Trophoblast cell (in vitro differentiated cells and primary cell): ENCODE measurements around the gene MAN1A1.
"Not testable (repeated sequence)": the region's sequence is repeated elsewhere in the genome, so short reads cannot be mapped to it uniquely, and the experiment has no call there.

Experiments
- DNase-seq, 2 donors: peaks; one replicate each; pipeline ENCODE4 v3.0.0-alpha.2; 2016
- H2AFZ ChIP-seq: 2 replicates; pipeline ENCODE4 v1.6.1; 2013; ENCODE audit warnings: low read length, moderate library complexity, mild to moderate bottlenecking; ENCODE audit not compliant: insufficient read depth, poor library complexity
- H2AK5ac ChIP-seq: 2 replicates; pipeline ENCODE4 v1.6.1; 2013; ENCODE audit warnings: mild to moderate bottlenecking, low read length
- H2BK120ac ChIP-seq: 2 replicates; pipeline ENCODE4 v1.6.1; 2013; ENCODE audit warnings: low read length, mild to moderate bottlenecking, moderate library complexity; ENCODE audit not compliant: insufficient read depth, poor library complexity
- H2BK12ac ChIP-seq: 2 replicates; pipeline ENCODE4 v1.6.1; 2013; ENCODE audit warnings: mild to moderate bottlenecking, low read length, moderate library complexity
- H2BK5ac ChIP-seq: 2 replicates; pipeline ENCODE4 v1.6.1; 2013; ENCODE audit warnings: low read length, low read depth, moderate library complexity, mild to moderate bottlenecking; ENCODE audit not compliant: poor library complexity
- H3K14ac ChIP-seq: 2 replicates; pipeline ENCODE4 v1.6.1; 2013; ENCODE audit warnings: mild to moderate bottlenecking, low read length
- H3K18ac ChIP-seq: 2 replicates; pipeline ENCODE4 v1.6.1; 2013; ENCODE audit warnings: mild to moderate bottlenecking, low read length
- H3K23ac ChIP-seq: 2 replicates; pipeline ENCODE4 v1.6.1; 2013; ENCODE audit warnings: low read length
- H3K27ac ChIP-seq: 2 replicates; pipeline ENCODE4 v1.5.1; 2013; ENCODE audit warnings: low read depth, mild to moderate bottlenecking, inconsistent platforms, low read length, moderate library complexity
- H3K27me3 ChIP-seq: 2 replicates; pipeline ENCODE4 v1.6.1; 2013; ENCODE audit warnings: inconsistent platforms, mild to moderate bottlenecking, low read length, moderate library complexity; ENCODE audit not compliant: insufficient read depth
- H3K36me3 ChIP-seq, 2 experiments: 1 replicate in 1 of 2; 2 replicates in 1 of 2; pipeline ENCODE4 v1.6.1; 2013; ENCODE audit warnings: low read length in 2 of 2, mild to moderate bottlenecking in 2 of 2, moderate library complexity in 1 of 2; ENCODE audit not compliant: insufficient read depth in 2 of 2, control insufficient read depth in 1 of 2
- H3K4ac ChIP-seq: 2 replicates; pipeline ENCODE4 v1.6.1; 2013; ENCODE audit warnings: low read depth, mild to moderate bottlenecking, low read length, moderate library complexity
- H3K4me1 ChIP-seq, 2 experiments: 1 replicate in 1 of 2; 2 replicates in 1 of 2; pipeline ENCODE4 v1.6.1; 2013; ENCODE audit warnings: low read length in 2 of 2, mild to moderate bottlenecking in 2 of 2, moderate library complexity in 1 of 2; ENCODE audit not compliant: insufficient read depth in 2 of 2, control insufficient read depth in 1 of 2
- H3K4me2 ChIP-seq: 2 replicates; pipeline ENCODE4 v1.6.1; 2013; ENCODE audit warnings: inconsistent platforms, mild to moderate bottlenecking, low read length, moderate library complexity
- H3K4me3 ChIP-seq: 2 replicates; pipeline ENCODE4 v1.5.1; 2013; ENCODE audit warnings: mild to moderate bottlenecking, low read depth, low read length, inconsistent platforms
- H3K79me1 ChIP-seq: one replicate; pipeline ENCODE4 v1.6.1; 2013; ENCODE audit warnings: low read length
- H3K79me2 ChIP-seq: 2 replicates; pipeline ENCODE4 v1.6.1; 2013; ENCODE audit warnings: low read length, mild to moderate bottlenecking; ENCODE audit not compliant: control insufficient read depth, insufficient read depth, poor library complexity
- H3K9ac ChIP-seq: 2 replicates; pipeline ENCODE4 v1.6.1; 2013; ENCODE audit warnings: mild to moderate bottlenecking, low read length
- H3K9me3 ChIP-seq: 2 replicates; pipeline ENCODE4 v1.6.1; 2013; ENCODE audit warnings: low read depth, mild to moderate bottlenecking, control low read depth, inconsistent platforms, low read length; ENCODE audit not compliant: insufficient read depth
- H4K12ac ChIP-seq: 2 replicates; pipeline ENCODE4 v1.6.1; 2013; ENCODE audit warnings: low read depth, mild to moderate bottlenecking, low read length, moderate library complexity
- H4K8ac ChIP-seq: 2 replicates; pipeline ENCODE4 v1.6.1; 2013; ENCODE audit warnings: low read depth, mild to moderate bottlenecking, low read length, moderate library complexity
- H4K91ac ChIP-seq: one replicate; pipeline ENCODE4 v1.6.1; 2013; ENCODE audit warnings: low read depth, mild to moderate bottlenecking, low read length, moderate library complexity
- WGBS: extraction: QIAGEN DNeasy Blood & Tissue Kit; methylation state at CpG from one replicate; pipeline ENCODE4 v1.1.7; 2013; ENCODE audit warnings: missing lambda C conversion rate; ENCODE audit not compliant: insufficient read length, insufficient coverage; ENCODE audit errors: extremely low coverage; 5-methylcytosine and 5-hydroxymethylcytosine counted together

The MAN1A1 gene

GRCh38 chr6:119384444-119384843 is 34.9 kb upstream of the MAN1A1 start:
- H3K9me3 ChIP-seq = no peaks in the 10 kb centered on the region
- no peak overlapping the region for H2BK5ac ChIP-seq
- no peak overlapping the region for H2BK12ac ChIP-seq
- H3K79me2 ChIP-seq = no peaks in the 10 kb centered on the region
- H2BK120ac ChIP-seq = no peak overlapping the region
- H3K4me3 ChIP-seq = no peak overlapping the region
- no peak overlapping the region for H4K12ac ChIP-seq
- no peak overlapping the region for H3K23ac ChIP-seq
- no peak overlapping the region for H3K18ac ChIP-seq
- H3K4ac ChIP-seq = no peak overlapping the region
- H3K27me3 ChIP-seq = no peaks in the 10 kb centered on the region
- no peaks in the 10 kb centered on the region for H3K79me1 ChIP-seq
- H3K14ac ChIP-seq = no peak overlapping the region
- H4K91ac ChIP-seq = no peak overlapping the region
- no peak overlapping the region for H2AFZ ChIP-seq
- no peaks in the 10 kb centered on the region for H3K4me1 ChIP-seq
- H2AK5ac ChIP-seq = no peak overlapping the region
- no peak for DNase-seq
- H4K8ac ChIP-seq = no peak overlapping the region
- no peak overlapping the region for H3K4me2 ChIP-seq
- H3K27ac ChIP-seq = no peak overlapping the region
- H3K9ac ChIP-seq = no peak overlapping the region
- H3K36me3 ChIP-seq = no peaks in the 10 kb centered on the region

- no peaks in the 10 kb centered on the region for H3K79me2 ChIP-seq
- H2AK5ac ChIP-seq = no peak overlapping the region
- H2BK120ac ChIP-seq = no peak overlapping the region
- H3K4me2 ChIP-seq = no peak overlapping the region
- no peak overlapping the region for H2BK5ac ChIP-seq
- no peaks in the 10 kb centered on the region for H3K79me1 ChIP-seq
- H3K4me1 ChIP-seq = no peaks in the 10 kb centered on the region
- H4K12ac ChIP-seq = no peak overlapping the region
- H3K9me3 ChIP-seq = no peaks in the 10 kb centered on the region
- no peak for DNase-seq
- H3K14ac ChIP-seq = no peak overlapping the region
- H3K27ac ChIP-seq = no peak overlapping the region
- no peak overlapping the region for H3K18ac ChIP-seq
- no peak overlapping the region for H4K91ac ChIP-seq
- no peaks in the 10 kb centered on the region for H3K36me3 ChIP-seq
- no peak overlapping the region for H2BK12ac ChIP-seq
- no peaks in the 10 kb centered on the region for H3K27me3 ChIP-seq
- H4K8ac ChIP-seq = no peak overlapping the region
- no peak overlapping the region for H3K4ac ChIP-seq
- H3K4me3 ChIP-seq = no peak overlapping the region
- peak overlapping the region; percentile 48 for H3K23ac ChIP-seq
- no peak overlapping the region for H2AFZ ChIP-seq
- no peak overlapping the region for H3K9ac ChIP-seq
These were observed 30.2 kb upstream of the MAN1A1 start for GRCh38 chr6:119379809-119380208.

- not testable (repeated sequence) for H3K14ac ChIP-seq, H3K36me3 ChIP-seq, H2AK5ac ChIP-seq, H4K91ac ChIP-seq, H3K79me2 ChIP-seq, H3K27me3 ChIP-seq, H4K8ac ChIP-seq, H2BK5ac ChIP-seq, H3K4ac ChIP-seq, H3K27ac ChIP-seq, H3K79me1 ChIP-seq, H3K4me1 ChIP-seq, H2BK120ac ChIP-seq, H3K9ac ChIP-seq, H3K4me3 ChIP-seq, H3K4me2 ChIP-seq, H3K18ac ChIP-seq, H3K23ac ChIP-seq, H3K9me3 ChIP-seq, H2AFZ ChIP-seq, H2BK12ac ChIP-seq, H4K12ac ChIP-seq, DNase-seq
- WGBS = no CpG with 5 or more reads among the region's 1 CpG
These were observed 27.5 kb upstream of the MAN1A1 start for GRCh38 chr6:119377043-119377442.

GRCh38 chr6:119370080-119370479 is 20.5 kb upstream of the MAN1A1 start:
- Histone ChIP-seq H3K4me1 (peaks cover 3 to 5% of the 10 kb centered on the region in 2 experiments), H3K23ac (no peak overlapping the region), H3K9me3 (no peaks in the 10 kb centered on the region), H3K79me2 (no peaks in the 10 kb centered on the region), H3K27me3 (no peaks in the 10 kb centered on the region), H3K27ac (no peak overlapping the region), H2BK120ac (no peak overlapping the region), H3K14ac (no peak overlapping the region), H3K9ac (no peak overlapping the region), H2BK12ac (no peak overlapping the region), H3K79me1 (peaks cover 2% of the 10 kb centered on the region), H2AK5ac (no peak overlapping the region), H2AFZ (no peak overlapping the region), H3K4me2 (no peak overlapping the region), H4K12ac (no peak overlapping the region), H3K36me3 (no peaks in the 10 kb centered on the region), H3K4ac (no peak overlapping the region), H4K8ac (no peak overlapping the region), H4K91ac (no peak overlapping the region), H3K4me3 (no peak overlapping the region), H2BK5ac (no peak overlapping the region), H3K18ac (no peak overlapping the region)
- DNase-seq = no peak
- WGBS = no CpG with 5 or more reads among the region's 3 CpGs

GRCh38 chr6:119368921-119369320 is 19.4 kb upstream of the MAN1A1 start:
- Histone ChIP-seq H3K79me2 (no peaks in the 10 kb centered on the region), H3K36me3 (no peaks in the 10 kb centered on the region), H2BK120ac (no peak overlapping the region), H2AK5ac (no peak overlapping the region), H2BK12ac (no peak overlapping the region), H3K27me3 (no peaks in the 10 kb centered on the region), H3K23ac (no peak overlapping the region), H4K8ac (no peak overlapping the region), H3K79me1 (peaks cover 2% of the 10 kb centered on the region), H3K18ac (no peak overlapping the region), H4K12ac (no peak overlapping the region), H3K4me3 (no peak overlapping the region), H3K9me3 (no peaks in the 10 kb centered on the region), H3K4me1 (peaks cover 3 to 5% of the 10 kb centered on the region in 2 experiments), H3K27ac (no peak overlapping the region), H3K4me2 (no peak overlapping the region), H3K9ac (no peak overlapping the region), H2BK5ac (no peak overlapping the region), H4K91ac (no peak overlapping the region), H2AFZ (no peak overlapping the region), H3K14ac (no peak overlapping the region), H3K4ac (no peak overlapping the region)
- no CpG with 5 or more reads among the region's 6 CpGs for WGBS
- peak in 1 of 2 donors; percentile 60 for DNase-seq
